Fibroblast of the aortic adventitia (primary cell): ENCODE data around the gene FNIP2. TPM values are rescaled to one million over a fixed set of nuclear protein-coding genes. Genes with fewer than 3 reads are reported as not detected.

Experiments
- DNase-seq: peaks from one replicate; pipeline ENCODE4 v3.0.0-alpha.2; 2010; ENCODE audit warnings: low read depth
- H3K4me3 ChIP-seq: 2 replicates; pipeline ENCODE4 v1.5.1; 2011; ENCODE audit warnings: low read depth, mild to moderate bottlenecking, control low read depth, low read length, moderate library complexity
- CTCF ChIP-seq: IDR thresholded peaks from 2 replicates; pipeline ENCODE4 v1.5.1; 2011; ENCODE audit warnings: mild to moderate bottlenecking, low read length, control low read depth, inconsistent platforms; ENCODE audit not compliant: insufficient read depth
- total RNA-seq: library from RNA; depleted of rRNA; stranded (reverse); fragments of >200 nt; gene quantifications from 2 replicates; pipeline ENCODE4 v1.2.3, GENCODE V29; 2012; ENCODE audit warnings: low replicate concordance

The FNIP2 gene
- total RNA-seq, 1 donor: 34.3 TPM

- H3K4me3 ChIP-seq: no peak overlapping the region
- DNase-seq: no peak
- no peak for TF ChIP-seq CTCF
Measured at GRCh38 chr4:158835226-158836001, 66.6 kb downstream of the FNIP2 start.

- no peak for TF ChIP-seq CTCF
- DNase-seq: no peak
- H3K4me3 ChIP-seq: no peak overlapping the region
Measured at GRCh38 chr4:158836002-158836369, 67.2 kb downstream of the FNIP2 start.

- no peak for TF ChIP-seq CTCF
- no peak for DNase-seq
- no peak overlapping the region for H3K4me3 ChIP-seq
Measured at GRCh38 chr4:158836828-158837449, 68.1 kb downstream of the FNIP2 start.

GRCh38 chr4:158837527-158838141 lies 68.8 kb downstream of the FNIP2 start:
- TF ChIP-seq CTCF: no peak
- no peak for DNase-seq

GRCh38 chr4:158840131-158840530 lies 71.3 kb downstream of the FNIP2 start:
- DNase-seq: no peak
- TF ChIP-seq CTCF: no peak
- H3K4me3 ChIP-seq: no peak overlapping the region

More at GRCh38 chr4:158837527-158838141, 68.8 kb downstream of the FNIP2 start:
- H3K4me3 ChIP-seq: no peak overlapping the region

- DNase-seq: no peak
- H3K4me3 ChIP-seq: no peak overlapping the region
- TF ChIP-seq CTCF: no peak
Measured at GRCh38 chr4:158841540-158841939, 72.7 kb downstream of the FNIP2 start.
